ENCODE results near the gene FOXN3.

The FOXN3 gene

GRCh38 chr14:89432226-89432625 is 15.2 kb upstream of the FOXN3 start:
- DNase-seq (ENCODE audit: low spot score), result no peak

DNA sequence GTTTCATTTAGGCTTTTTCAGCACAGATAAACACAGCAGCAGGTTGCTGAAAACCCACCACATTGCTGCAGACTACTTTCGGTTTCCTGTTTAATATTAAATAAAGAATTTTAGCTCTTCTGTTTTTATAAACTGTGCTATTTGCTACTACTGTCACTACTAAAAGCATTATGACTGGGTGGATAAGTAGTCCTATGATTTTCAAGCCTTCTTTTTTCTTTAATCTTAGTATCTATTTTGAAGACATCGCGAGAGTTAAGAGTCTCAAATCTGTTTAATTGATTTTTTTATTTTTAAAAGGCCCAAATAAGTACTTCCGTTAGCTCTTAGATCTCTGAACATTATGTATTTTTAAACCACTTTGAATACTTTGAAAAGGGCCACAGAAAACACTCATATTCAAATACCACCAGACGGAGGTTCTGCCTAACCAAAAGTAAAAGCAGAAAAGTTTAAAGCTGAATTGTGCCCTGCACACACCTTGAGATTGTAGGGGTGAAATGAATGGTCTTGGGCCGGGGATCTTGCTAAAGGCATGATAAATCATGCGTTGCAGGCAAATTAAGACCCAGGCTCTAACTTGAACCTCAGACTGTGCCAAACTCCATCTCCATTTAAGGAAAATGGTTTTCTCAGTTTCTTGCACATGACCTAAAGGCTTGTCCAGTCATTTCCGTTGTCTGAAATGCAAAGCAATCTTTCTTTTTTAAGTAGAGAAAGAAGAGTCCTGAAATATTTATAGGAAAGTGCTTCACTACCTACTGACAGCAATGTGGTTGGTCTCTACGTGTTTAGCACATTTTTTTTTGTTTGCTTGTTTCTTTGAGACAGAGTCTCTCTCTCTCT is 13.6 kb upstream of the FOXN3 start:
- no peak for DNase-seq (ENCODE audit: low spot score)

DNA sequence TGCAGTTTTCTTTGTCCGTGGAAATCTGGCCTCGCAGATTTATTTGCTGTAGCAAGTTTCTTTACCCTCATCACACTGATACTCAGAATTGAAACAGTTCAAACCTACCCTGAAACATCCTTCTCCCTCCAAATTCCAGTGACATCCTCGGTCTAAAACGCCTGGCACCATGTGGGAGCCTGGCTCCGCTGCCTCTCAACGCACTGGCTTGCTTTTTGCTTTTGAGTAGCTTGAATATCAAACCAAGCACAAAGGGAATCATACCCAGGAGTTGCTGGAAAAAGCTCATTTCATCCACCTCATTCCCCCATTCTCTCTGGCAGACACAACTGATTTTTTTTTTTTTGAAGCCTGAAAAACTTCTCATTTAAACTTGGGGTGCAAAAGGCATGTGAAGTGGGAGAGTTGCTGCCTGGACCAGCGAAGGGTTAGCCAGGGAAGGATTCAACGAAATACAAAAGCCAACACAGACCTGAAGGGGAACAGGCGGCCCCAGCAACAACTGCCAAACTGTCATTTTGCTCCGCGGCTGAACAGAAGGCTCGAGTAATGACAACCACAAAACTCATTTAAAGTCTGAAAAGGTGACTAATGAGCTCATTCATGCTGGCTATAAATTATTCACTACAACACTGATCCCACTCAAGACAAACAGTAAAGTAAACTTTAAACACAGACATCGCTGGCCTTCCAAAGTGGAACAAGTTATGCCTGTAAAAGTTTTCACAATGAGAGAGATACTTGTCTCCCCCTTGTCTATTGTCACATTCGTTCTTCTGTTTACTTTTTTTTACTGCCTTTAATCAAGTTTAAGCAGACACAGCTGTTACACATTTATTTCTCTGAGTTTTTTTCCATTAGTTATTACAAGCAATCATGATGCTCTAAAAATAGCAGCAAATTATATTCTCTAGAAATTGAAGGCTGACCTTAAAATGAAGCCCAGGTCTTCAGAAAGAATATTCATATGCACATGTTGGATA is 12.5 kb upstream of the FOXN3 start:
- DNase-seq (ENCODE audit: low spot score), result no peak

GRCh38 chr14:89428546-89429198 is 11.6 kb upstream of the FOXN3 start:
- no peak for DNase-seq (ENCODE audit: low spot score)

DNA sequence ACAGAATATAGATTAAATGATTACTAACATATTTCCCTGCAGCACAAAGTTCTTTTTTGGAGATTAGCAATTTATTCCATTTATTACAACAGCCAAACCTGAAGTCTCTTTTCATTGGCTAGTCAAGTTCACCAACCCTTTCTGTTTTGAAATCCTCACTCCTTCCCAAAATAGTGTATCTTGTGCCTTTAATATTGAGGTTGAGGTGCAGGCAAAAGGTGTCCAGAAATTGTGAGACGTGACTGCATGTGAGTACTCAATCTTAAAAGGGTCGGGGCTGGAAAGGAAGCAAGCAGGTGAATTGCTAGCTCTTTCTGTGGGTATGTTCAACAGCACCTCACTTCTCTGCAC is 11.1 kb upstream of the FOXN3 start:
- no peak for DNase-seq (ENCODE audit: low spot score)

DNA sequence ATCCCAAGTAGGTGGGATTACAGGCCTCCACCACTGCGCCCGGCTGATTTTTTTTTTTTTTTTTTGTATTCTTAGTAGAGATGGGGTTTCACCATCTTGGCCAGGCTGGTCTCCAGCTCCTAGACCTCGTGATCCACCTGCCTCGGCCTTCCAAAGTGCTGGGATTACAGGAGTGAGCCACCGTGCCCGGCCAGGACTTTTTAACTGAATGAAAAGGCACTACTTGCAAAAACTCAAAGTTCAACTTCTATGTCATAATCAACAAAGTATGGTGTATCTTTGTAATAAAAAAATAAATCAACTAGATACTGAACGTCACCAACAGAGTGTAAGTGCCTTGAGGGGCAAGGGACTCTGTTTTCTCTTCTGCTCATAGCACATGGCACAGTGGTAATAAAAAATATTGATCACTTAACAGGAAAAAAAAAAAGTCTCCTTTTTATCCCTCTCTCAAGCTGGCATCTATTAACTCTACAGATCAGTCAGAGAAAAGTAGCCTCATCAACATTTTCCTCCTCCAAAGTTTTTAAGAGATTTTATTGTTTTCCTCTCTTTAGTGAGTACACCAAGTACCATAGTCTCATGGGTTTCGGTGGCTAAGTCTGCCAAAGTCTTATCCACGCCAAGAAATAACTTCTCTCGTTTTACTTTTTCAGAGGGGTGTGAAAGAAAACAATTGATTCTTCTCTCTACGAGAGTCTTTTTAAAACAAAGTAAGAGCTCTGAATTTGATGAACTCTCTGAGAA is 10.6 kb upstream of the FOXN3 start:
- DNase-seq (ENCODE audit: low spot score), result no peak

DNA sequence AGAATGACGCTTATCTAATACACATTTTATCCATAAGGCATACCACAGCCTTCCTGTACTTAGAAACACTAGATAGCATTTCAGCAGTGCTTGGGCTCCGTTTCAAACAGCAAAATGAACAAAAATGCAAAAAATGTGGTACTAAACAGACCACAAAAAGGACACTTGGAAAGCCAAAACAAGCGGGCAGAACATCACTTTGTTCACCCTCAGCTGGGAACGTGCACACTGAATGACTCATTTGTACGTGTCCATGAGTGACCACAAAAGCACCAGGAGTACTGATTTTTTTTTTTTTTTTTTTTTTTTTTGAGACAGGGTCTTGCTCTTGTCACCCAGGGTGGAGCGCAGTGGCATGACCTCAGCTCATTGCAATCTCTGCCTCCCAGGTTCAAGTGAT is 8.9 kb upstream of the FOXN3 start:
- DNase-seq (ENCODE audit: low spot score), result no peak

- DNase-seq (ENCODE audit: low spot score), result no peak
These were observed 7.2 kb upstream of the FOXN3 start for GRCh38 chr14:89424241-89424640.

DNA sequence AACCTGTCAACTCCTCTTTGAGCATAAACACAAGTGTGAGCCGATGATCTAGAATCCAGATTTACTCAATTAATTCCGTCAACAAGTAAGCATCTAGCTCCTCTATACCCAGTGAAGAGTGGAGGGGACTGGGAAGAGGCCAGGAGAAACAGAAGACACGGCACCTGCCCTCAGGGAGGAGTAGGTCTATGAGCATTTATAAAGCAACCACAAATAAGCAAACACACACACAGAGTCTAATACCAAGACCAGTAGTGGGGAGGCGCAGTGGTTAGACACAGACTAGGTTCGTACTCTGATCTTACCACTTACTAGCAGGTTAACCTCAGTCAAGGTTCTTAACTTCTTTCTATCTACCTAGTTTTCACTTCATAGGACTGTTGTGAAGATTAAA is 5.9 kb upstream of the FOXN3 start:
- DNase-seq (ENCODE audit: low spot score), result no peak

DNA sequence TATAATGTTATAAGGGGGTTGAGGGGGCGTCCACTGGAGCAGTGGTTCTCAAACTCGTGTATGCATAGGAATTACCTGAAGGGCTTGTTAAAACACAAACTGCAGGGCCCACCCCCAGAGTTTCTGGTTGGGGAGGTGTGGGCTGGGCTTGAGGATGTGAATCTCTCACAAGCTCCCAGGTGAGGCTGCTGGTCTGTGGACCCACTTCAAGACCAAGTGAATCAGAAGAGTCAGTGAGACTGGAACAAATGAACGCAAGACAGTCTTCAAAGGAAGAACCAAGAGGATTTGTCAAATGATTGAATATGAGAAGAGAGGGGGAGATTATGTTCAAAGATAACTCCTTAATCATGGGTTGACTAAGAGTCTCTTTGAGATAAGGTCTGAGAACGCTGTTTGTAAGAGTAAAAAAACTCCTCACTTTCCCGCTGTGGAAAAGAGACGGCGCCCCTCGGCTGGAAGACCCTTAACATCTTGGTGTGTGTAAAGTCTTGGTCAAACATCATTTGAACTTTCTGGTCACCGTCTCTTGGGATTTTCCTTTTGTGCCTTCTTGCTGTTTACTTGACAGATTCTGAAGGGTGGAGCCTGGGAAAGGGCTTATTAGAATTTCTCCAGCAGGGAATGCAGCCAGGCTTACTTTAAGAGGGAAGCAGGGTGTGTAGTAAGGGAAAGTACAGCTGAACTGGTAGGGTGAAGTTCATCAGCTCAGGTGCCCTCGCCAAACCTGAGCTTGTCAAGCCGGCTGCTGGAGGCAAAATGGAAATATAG is 5.3 kb upstream of the FOXN3 start:
- no peak for DNase-seq (ENCODE audit: low spot score)

DNA sequence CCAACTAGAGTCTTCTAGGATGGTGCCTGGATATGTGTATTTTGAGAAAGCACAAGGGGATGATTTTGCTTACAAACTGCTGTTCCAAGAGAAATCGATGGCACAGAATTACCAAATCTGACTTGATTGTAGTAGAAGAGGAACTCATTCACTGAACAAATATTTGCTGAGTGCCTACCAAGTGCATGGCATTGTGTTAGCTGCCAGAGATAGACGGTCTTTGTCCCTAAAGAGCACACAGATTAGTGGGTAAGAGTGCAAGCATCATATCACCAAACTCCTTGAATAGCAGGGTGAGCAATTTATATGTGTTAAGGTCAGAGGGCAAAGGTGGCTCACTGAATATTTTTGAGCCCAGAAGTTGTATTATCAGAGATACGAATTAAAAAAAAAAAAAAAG is 3.5 kb upstream of the FOXN3 start:
- DNase-seq (ENCODE audit: low spot score), result no peak

DNA sequence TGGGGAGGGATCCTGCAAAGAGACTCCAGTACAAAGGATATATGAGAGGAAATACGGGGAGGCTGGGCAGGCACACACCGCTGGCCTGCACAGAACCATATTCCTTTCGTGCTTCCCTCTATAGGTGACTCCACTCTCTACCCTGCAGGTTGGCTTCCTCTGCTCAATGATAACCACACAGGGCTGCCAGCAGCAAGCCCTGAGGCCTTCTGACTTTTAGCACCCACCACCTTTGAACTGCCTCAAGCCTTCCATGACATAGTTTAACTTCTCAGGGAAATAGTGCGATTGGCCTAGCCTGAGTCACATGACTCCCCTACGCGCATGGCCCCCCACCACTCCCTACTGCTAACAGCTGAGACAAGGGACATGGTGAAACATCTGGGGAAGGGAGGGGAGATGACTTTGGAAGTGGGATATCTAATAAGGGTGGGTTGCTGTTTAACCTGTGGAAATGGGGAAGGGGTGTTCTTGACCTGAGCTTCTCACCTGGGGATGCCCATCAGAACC is 3.0 kb upstream of the FOXN3 start:
- DNase-seq (ENCODE audit: low spot score), result no peak

- DNase-seq (ENCODE audit: low spot score), result no peak
These were observed 1.9 kb upstream of the FOXN3 start for GRCh38 chr14:89418976-89419375.

GRCh38 chr14:89418452-89418851 is 1.4 kb upstream of the FOXN3 start:
- DNase-seq (ENCODE audit: low spot score), result no peak

- peak; percentile 79 for DNase-seq (ENCODE audit: low spot score)
These were observed 612 bp upstream of the FOXN3 start for GRCh38 chr14:89417465-89418225.

GRCh38 chr14:89416002-89416995 is 734 bp downstream of the FOXN3 start:
- DNase-seq (ENCODE audit: low spot score), result peak; percentile 99

- peak; percentile 18 for DNase-seq (ENCODE audit: low spot score)
These were observed 1.9 kb downstream of the FOXN3 start for GRCh38 chr14:89415159-89415558.

GRCh38 chr14:89411976-89412375 is 5.1 kb downstream of the FOXN3 start:
- DNase-seq (ENCODE audit: low spot score), result no peak

- no peak for DNase-seq (ENCODE audit: low spot score)
These were observed 7.1 kb downstream of the FOXN3 start for GRCh38 chr14:89409961-89410360.

All from hematopoietic multipotent progenitor cell treated with erythropoietin and hydrocortisone succinate and interleukin-3 and kit ligand, for 17 days (in vitro differentiated cells).